GOT3 (cell line): ENCODE data around the gene CFAP251.
"Not testable (repeated sequence)": the region's sequence is repeated elsewhere in the genome, so short reads cannot be mapped to it uniquely, and the experiment has no call there.

Experiments used
- DNase-seq: peaks from one replicate; lab custom pipeline; 2025; ENCODE audit warnings: mixed read lengths; lab: John Stamatoyannopoulos, UW

CFAP251 gene

GRCh38 chr12:121917950-121918678 is at the start of gene CFAP251:
TSS of gene CFAP251 (plus strand) at chr12:121918592. CDS start at chr12:121921306, 2,714 bp downstream.
- DNase-seq, result no peak

- DNase-seq, result not testable (repeated sequence)
Observed at GRCh38 chr12:121869229-121869628, 49.2 kb upstream of the CFAP251 start.

GRCh38 chr12:121871467-121871866 is 46.9 kb upstream of the CFAP251 start:
- DNase-seq, result no peak

GRCh38 chr12:121872546-121873215 is 45.7 kb upstream of the CFAP251 start:
- no peak for DNase-seq

- no peak for DNase-seq
Observed at GRCh38 chr12:121873216-121873569, 45.2 kb upstream of the CFAP251 start.

- DNase-seq, result no peak
Observed at GRCh38 chr12:121874071-121874470, 44.3 kb upstream of the CFAP251 start.

- no peak for DNase-seq
Observed at GRCh38 chr12:121875582-121875981, 42.8 kb upstream of the CFAP251 start.

- not testable (repeated sequence) for DNase-seq
Observed at GRCh38 chr12:121876080-121876447, 42.3 kb upstream of the CFAP251 start.

GRCh38 chr12:121883315-121883660 is 35.1 kb upstream of the CFAP251 start:
- no peak for DNase-seq

- not testable (repeated sequence) for DNase-seq
Observed at GRCh38 chr12:121885129-121885528, 33.3 kb upstream of the CFAP251 start.

GRCh38 chr12:121888083-121888477 is 30.3 kb upstream of the CFAP251 start:
- no peak for DNase-seq

- peak; percentile 89 for DNase-seq
Observed at GRCh38 chr12:121888478-121889273, 29.7 kb upstream of the CFAP251 start, which contains the start of gene PSMD9. TSS of gene PSMD9 (plus strand) at chr12:121888790. CDS start at chr12:121888857, 67 bp downstream.

GRCh38 chr12:121889274-121889624 is 29.1 kb upstream of the CFAP251 start:
- no peak for DNase-seq

GRCh38 chr12:121889661-121890060 is 28.7 kb upstream of the CFAP251 start:
- not testable (repeated sequence) for DNase-seq

- DNase-seq, result no peak
Observed at GRCh38 chr12:121892673-121893561, 25.5 kb upstream of the CFAP251 start.

- no peak for DNase-seq
Observed at GRCh38 chr12:121893961-121894460, 24.4 kb upstream of the CFAP251 start.

GRCh38 chr12:121894633-121895032 is 23.8 kb upstream of the CFAP251 start:
- no peak for DNase-seq

GRCh38 chr12:121898287-121898686 is 20.1 kb upstream of the CFAP251 start:
- DNase-seq, result no peak

- DNase-seq, result no peak
Observed at GRCh38 chr12:121899590-121899989, 18.8 kb upstream of the CFAP251 start.

GRCh38 chr12:121903202-121903601 is 15.2 kb upstream of the CFAP251 start:
- no peak for DNase-seq

- DNase-seq, result no peak
Observed at GRCh38 chr12:121905746-121906145, 12.6 kb upstream of the CFAP251 start.

- DNase-seq, result no peak
Observed at GRCh38 chr12:121908702-121909101, 9.7 kb upstream of the CFAP251 start.
